OCI-M2 (cell line): ENCODE data around the gene PDGFB.
"Not testable (repeated sequence)": the region's sequence is repeated elsewhere in the genome, so short reads cannot be mapped to it uniquely, and the experiment has no call there.

Source experiments
- DNase-seq: peaks from one replicate; lab custom pipeline; 2025; ENCODE audit not compliant: unreplicated experiment; lab: John Stamatoyannopoulos, UW

The PDGFB gene

DNA sequence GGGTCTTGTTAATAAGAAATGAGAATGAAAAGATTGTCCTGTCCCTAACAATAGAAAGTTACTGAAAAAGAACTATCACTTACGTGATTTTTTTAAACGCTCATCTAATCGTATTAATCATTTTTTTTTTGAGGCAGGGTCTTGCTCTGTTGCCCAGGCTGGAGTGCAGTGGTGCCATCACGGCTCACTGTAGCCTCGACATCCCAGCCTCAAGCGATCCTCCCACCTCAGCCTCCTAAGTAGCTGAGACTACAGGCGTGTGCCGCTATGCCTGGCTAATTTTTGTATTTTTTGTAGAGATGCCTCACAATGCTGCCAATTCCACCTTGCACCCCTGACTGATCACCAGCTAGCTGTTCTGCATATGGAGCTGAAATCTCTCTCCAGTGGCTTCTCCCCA lies 15.7 kb downstream of the PDGFB start:
- DNase-seq: no peak

DNA sequence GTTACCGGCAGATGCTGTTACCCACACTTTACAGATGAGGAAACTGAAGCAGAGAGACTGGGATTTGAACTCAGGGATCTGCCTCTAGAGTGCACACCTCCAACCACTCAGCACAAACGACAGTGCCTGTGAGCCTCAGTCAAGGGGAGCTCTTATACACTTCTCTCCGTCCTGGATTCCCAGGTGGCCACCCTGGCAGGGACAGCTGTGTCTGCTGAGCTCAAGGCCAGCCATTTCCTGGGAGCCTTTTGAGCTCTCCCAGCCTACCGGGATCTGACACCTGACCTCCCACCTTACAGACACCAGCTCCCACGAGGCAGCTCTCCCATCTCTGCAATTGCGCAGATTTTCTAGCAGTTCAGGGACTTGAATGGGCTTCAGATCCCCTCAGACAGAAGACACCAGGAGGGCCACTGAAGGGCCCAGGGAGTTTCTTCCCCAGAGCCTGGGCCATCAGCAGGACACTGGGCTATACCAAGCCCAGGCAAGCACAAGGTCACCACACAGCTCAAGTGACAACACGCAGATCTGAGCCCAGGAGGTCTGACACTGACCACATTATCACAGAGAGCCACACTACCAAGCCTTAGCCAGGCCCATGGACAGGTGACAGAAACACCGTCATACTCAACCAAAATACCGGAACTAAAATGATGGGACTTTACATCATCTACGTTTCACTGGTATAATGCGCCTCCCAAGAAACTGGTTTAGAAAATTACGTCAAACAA lies 17.1 kb downstream of the PDGFB start:
- no peak for DNase-seq

DNA sequence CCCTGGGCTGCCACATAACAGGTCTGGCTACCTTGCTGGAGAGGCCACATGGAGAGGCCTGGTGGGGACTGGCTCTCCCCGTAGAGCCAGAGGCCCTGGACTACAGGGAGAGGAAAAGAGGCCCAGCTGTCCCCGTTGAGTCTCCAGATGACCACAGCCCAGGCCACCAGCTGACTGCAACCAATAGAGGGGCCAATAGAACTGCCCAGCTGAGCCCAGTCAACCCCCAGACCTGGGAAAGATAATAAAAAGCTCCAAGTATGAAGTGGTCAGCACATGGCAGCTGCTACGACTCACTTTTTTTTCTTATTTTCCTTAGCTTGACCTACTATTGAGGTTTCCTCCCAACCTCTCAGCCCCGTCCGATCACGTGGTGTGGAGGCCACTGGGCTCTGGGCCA lies 18.4 kb downstream of the PDGFB start:
- DNase-seq: no peak

DNA sequence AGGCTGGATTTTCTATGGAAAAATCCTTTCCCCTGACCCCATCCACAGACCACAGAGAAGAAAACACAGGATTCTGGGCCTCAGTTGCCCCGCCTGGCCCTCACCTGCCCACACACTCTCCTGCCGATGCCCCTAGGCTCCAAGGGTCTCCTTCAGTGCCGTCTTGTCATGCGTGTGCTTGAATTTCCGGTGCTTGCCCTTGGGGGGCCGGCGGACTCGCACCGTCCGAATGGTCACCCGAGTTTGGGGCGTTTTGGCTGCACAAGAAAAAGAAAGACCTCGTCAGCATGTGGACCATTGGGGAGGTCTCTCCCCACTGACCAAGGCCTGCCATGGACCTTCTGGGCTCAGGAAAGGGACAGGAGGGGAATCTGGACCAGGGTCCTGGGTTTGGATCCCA lies 19.2 kb downstream of the PDGFB start:
- no peak for DNase-seq

DNA sequence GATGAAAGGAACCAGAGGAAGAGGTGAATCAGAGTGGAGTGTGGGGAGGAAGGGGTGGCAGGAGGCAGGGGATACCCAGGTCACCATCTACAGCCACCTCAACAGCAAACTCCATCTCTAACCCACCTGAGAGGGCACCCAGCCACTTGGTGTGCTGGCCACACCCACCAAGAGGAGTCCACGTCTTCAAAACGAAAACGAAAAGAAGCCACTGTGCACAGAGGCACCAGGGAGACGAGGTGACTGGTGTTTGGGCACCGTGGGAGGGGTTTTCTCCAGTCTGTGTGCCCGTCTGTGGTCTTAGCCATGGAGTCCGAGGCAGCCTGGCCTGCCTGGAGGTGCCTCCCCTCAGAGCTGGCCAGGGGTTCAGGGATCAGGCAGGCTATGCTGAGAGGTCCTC lies 20.2 kb downstream of the PDGFB start:
- DNase-seq: no peak

DNA sequence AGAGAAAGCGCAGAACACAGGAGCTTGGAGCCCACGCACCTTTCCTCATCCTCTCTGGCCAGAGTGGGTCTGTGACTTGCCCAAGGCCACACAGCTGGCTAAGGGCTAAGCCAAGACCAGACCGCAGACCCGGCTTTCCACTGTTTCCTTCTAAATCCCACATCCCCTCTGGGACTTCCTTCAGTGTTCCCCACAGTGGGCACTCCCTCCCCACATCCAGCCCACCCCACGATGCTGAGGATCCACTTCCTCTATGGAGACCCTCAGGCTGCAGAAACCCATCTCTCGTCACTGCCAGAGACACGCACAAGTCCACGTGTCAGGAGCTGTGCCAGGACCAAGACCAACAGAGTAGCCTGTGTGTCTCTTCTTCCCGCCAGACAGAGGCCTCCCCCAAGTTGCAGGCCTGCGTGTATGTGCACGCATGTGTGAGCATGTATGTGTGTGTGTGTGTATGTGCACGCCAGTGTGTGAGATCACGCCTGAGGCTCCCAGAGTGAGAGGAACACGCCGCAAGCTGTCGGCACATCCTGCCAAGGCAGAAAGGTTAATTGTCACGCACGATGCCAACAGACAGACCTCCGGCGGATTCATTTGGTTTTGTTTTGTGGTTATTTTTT lies 21.6 kb downstream of the PDGFB start:
- no peak for DNase-seq

DNA sequence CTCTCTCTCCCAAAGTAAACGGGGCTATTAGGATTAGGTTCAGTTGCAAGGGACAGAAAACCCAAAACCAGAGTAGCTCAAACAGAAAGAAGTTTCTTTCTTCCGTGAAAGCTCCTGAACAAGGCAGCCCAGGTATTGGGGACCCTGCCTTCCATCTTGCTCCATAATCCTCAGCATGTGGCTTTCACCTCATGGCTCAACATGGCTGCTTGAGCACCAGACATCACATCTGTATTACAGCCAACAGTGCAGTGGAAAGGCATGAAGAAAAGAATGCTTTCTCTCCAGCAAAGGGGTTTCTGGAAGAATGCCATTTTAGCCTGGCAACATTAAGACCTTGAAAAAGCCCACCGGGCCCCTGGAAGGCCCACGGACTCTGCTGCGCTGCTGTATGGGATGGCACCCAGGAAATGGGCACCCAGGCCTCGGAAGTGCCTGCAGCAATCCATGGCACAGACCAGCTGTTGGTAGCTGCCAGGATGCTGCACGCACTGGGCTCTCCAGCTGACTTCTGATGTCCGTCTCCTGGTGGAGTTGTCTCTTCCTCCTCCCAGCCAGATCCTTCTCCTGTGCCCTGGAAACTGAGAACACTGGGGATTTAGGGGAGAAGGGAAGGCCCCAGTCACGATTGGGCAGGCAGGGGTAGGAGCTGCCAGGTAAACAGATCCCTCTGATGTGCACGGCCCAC lies 22.6 kb downstream of the PDGFB start:
- DNase-seq: no peak

DNA sequence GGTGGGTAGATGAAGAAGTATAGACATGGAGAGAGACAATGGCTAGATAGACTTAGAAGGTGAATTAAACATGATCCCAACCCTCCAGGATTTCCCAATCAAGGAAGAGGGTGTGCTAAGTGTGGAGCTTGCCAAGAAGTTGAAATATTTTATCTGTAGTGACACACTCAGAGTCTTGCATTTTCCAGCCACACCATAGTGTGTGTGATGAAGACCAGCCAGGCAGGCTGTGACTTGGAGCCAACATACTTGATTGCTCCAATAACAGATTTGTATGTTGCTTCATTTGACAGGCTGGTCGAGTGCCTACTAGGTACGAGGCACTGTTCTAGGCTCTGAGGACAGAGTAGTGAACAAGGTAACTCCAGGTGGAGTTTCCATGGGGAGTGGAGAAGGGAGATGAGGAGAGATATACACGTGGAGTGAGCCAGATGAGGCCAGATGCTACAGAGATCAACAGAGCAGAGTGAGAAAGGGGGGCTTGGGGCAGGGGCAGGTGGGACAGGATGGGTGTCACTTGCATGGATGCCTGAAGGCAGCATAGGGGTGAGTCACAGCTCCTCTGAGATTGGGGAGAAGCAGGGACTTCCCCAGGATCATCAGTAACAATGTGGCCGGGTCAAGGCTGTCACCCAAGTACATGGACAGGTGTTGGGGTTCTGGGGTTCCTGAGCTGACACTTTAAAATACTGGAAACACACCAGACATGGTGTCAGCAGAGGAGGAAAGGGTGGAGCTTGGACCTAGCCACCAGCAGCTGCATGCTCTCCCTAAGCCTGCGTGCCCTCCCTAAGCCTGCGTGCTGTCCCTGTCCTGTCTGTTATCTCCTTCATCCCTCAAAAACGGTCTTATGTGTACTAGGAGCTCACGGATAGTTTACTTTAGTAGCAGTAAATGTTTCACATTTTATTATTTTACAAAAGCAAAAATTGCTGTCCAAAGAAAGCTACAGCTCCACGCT lies 23.6 kb downstream of the PDGFB start:
- no peak for DNase-seq

DNA sequence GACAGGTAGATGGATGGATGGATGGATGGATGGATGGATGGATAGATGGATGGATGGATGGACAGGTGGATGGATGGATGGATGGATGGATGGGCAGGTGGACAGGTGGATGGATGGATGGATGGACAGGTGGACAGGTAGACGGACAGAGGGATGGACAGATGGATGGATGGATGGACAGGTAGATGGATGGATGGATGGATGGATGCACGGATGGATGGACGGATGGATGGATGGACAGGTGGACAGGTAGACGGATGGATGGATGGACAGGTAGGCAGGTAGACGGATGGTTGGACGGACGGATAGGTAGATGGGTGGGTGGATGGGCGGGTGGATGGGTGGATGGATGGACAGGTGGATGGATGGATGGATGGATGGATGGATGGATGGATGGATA lies 24.3 kb downstream of the PDGFB start:
- DNase-seq: no peak

DNA sequence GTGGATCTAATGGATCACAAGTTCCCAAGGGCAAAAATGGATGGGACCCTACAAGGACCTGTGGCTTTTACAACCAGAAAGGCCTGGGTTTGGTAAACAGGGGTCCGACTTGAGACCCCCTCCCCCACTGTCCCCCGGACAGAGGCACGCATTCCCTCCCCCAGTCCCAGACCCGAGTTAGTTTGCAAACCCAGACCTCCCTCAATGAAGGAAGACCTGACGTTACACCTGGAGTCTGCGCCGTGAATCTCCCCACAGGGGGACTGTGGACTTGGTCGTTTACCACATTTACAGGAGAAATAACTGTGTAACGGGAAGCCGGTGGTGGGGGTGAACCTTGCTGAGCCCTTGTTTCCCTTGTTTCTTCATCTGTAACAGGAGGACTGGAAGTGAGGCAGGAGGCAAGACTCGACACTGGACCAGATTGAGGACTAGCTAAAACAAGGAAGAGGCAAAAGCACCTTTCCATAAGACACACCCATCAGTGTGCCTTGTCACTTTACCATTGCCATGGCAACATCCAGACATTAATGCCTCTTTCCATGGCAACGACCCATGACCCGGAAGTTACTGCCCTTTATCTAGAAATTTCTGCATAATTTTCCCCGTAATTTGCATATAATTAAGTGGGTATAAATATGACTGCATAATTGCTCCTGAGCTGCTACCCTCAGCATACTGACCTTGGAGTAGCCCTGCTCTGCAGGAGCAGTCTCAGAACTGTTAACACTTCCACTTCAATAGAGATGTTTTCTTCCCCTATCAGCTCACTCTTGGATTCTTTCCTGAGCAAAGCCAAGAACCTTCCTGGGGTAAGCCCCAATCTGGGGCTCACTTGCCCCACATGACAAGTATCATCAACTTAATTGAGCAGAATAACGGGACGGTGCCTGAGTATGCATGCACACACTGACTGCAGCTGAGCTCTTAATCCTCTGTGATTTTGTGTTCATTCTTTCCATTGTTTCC lies 25.4 kb downstream of the PDGFB start:
- no peak for DNase-seq

DNA sequence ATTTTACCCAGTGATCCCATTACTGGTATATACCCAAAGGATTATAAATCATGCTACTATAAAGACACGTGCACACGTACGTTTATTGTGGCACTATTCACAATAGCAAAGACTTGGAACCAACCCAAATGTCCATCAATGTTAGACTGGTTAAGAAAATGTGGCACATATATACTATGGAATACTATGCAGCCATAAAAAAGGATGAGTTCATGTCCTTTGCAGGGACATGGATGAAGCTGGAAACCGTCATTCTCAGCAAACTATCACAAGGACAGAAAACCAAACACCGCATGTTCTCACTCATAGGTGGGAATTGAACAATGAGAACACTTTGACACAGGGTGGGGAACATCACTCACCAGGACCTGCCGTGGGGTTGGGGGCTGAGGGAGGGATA lies 26.4 kb downstream of the PDGFB start:
- DNase-seq: not testable (repeated sequence)

DNA sequence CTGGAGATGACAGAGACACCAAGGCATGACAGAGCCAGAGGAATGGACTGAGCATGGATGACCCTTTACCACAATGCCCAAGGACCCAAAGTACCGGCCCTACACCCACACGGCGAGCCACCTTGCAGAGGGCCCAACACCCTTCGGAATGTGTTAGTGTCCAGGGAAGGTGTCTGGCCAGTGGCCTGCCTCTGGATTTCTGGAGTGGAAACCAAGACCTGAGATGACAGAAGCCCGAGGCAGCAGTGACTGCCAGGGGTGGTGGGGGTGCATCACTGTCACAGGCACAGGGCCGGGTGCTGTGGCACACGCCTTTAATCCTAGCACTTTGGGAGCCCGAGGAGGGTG lies 28.7 kb downstream of the PDGFB start:
- DNase-seq: no peak

DNA sequence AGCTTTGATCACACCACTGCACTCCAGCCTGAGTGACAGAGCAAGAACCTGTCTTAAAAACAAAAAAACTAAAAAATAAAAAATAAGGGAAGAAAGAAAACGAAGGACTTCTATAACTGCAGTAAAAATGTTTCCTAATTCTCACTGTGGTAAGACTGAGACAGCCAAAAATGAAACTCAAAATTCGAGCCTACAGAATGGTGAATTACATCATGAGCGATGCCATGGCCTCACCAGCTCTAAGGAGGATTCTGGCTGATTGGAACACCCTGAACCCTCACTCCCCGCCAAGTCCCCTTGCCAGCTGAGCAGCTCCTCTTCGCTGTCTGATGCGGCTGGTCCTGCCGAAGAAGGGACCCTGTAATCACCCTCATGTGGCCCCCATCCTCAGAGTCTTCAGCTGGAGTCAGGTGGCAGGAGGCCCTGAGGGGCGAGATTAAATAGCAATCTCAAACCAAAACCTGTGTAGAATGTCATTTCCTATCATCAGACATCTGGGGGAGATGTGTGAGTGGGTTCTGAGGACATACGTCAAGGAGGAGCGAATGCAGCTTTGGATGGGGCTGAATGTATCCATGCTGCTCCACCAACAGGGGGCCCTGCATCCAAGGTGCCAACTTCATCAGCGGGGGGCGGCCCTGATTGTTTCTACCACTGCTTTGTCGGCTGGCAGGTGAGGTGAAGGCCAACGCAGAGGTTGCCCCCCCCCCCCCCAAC lies 29.2 kb downstream of the PDGFB start:
- no peak for DNase-seq

DNA sequence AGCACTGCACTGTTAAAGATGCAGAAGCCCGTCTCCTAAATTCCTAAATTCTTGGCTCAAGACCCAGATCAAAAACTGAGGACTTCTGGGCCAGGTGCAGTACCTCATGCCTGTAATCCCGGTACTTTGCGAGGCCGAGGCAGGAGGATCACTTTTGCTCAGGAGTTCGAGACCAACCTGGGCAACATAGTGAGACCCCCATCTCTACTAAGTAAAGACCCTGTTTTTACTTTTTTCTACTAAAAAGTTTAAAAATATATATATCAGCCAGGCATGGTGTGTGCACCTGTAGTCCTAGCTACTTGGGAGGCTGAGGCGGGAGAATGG lies 29.7 kb downstream of the PDGFB start:
- DNase-seq: no peak

DNA sequence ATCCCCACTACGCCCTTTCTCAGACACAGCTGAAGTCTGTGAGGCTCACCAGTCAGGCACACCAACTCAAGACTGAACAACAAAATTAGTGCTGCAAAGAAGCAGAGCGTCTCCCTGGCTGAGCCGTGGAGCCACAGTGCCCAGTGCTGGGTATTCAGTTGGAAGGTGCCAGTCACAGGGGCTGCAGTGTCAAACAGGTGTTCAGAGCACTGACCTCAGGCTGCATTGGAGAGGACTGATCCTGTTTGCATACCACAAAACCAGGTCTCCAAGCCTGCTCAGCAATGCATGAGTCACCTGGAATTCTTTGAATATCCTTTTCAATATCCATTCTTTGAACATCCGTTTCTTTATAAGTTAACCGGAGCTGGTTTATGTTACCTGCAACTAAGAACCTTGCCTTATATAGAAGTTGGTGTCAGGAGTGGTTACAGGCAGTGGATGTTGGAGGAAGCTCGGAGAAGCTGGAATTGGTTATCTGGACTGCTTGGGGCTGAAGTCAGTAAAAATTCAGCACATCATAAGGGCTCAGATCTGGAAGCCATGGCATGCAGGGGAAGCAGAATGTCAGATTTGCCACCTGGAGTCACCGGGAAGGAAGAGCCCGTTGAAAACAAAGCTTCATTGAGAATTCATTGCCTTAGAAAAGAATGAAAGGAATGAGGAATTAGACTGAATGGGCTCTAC lies 30.3 kb downstream of the PDGFB start:
- DNase-seq: no peak

DNA sequence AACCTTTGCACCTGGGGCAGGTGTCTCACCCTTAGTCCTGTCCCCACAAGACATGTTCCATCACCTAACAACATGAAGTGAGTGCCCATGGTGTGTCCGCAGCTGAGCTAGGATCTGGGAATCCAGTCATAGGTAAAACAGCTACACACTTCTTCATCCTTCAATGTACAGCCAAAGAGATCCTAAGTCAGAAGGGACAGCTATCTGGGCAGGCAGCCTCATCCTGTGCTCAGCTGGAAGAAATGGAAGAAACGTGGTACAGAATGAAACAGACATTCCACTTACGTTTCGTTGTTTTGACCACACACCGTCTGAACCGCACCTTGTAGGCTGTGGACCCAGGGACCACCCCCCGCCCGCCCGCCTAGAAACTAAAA lies 30.8 kb downstream of the PDGFB start:
- no peak for DNase-seq

DNA sequence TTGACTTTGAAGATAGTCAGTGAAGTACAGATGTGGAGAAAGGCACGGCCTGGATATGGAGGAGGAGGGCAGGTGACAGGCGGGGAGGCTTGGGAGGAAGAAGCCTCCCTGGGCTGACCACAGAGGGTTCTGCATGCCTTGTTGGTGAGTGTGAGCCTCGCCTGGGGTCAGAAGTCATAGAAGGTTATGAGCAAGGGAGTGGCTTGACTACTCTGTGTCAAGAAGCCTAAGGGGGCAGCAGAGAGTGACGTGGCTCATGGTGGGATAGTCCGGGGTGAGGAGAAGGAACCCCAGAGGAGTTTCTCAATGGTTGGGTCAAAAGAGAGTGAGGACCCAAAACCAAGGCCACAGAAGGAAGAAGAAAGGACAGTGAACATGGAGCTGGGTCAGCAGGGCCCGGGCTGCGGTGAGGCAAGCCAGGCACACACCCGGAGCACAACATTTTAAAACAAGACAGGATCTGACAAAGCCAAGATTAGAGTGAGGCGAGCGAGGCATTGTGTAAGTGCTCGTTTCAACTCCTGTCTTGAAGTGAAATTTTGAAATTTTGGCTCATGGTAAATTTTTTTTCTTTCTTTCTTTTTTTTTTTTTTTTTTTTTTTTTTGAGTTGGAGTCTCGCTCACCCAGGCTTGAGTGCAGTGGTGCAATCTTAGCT lies 31.9 kb downstream of the PDGFB start:
- no peak for DNase-seq

DNA sequence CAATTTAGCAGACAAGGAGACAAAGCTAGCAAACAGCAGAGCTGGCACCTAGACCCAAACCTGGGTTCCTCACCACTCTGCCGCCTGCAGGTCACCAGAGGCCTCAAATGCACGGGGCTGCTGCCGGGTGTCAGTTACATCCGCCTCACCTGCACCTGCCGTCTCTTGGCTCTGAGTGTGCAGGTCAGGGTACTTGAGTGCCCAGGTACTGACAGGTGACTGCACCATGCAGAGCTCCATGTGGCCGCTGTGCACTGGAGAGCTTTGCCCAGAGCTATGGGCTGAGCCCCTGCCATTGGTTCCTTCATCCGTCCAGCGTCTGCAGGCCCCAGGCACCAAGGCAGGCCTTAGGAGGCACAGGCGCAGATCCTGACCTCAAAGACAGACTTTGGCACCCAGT lies 35.0 kb downstream of the PDGFB start:
- no peak for DNase-seq
